K562 (cell line): ENCODE measurements around the gene GOLGA2. TPM values are rescaled to one million over a fixed set of nuclear protein-coding genes. Genes with fewer than 3 reads are reported as not detected.

ENCODE experiments used
- ATF7 ChIP-seq: fragments of 450-650 bp; IDR thresholded peaks from 2 replicates; pipeline ENCODE4 v1.7.1; 2014; ENCODE audit warnings: mild to moderate bottlenecking, moderate library complexity
- CCNT2 ChIP-seq: IDR thresholded peaks from 2 replicates; pipeline ENCODE4 v1.6.1; 2011; ENCODE audit warnings: borderline replicate concordance, low read depth, mild to moderate bottlenecking, moderate library complexity, mixed read lengths, low read length; ENCODE audit not compliant: insufficient read length; ENCODE audit errors: extremely low read depth
- CEBPB ChIP-seq: fragments of 450-650 bp; IDR thresholded peaks from 2 replicates; pipeline ENCODE4 v1.6.1; 2016; ENCODE audit warnings: missing genetic modification characterization, missing compliant biosample characterization
- ESRRA ChIP-seq: fragments of 450-650 bp; IDR thresholded peaks from 2 replicates; pipeline ENCODE4 v1.6.1; 2014; ENCODE audit warnings: low read depth, mild to moderate bottlenecking, moderate library complexity, borderline replicate concordance
- GATAD2B ChIP-seq: fragments of 450-650 bp; IDR thresholded peaks from 2 replicates; pipeline ENCODE4 v1.6.1; 2017; ENCODE audit warnings: mild to moderate bottlenecking, borderline replicate concordance
- HDAC2 ChIP-seq: fragments of 450-650 bp; IDR thresholded peaks from 2 replicates; pipeline ENCODE4 v1.6.1; 2016; ENCODE audit warnings: mild to moderate bottlenecking
- NCOA4 ChIP-seq: fragments of 450-650 bp; IDR thresholded peaks from 2 replicates; pipeline ENCODE4 v1.6.1; 2018; ENCODE audit warnings: mild to moderate bottlenecking; ENCODE audit not compliant: partially characterized antibody
- NFE2L1 ChIP-seq: fragments of 450-650 bp; IDR thresholded peaks from 2 replicates; pipeline ENCODE4 v1.6.1; 2016; ENCODE audit warnings: missing genetic modification characterization, low read depth, mild to moderate bottlenecking, missing compliant biosample characterization, moderate library complexity, borderline replicate concordance
- SMARCA5 ChIP-seq: fragments of 450-650 bp; IDR thresholded peaks from 2 replicates; pipeline ENCODE4 v1.6.1; 2016
- ZFPM2 ChIP-seq: fragments of 250-450 bp; sonication (Bioruptor Pico); IDR thresholded peaks from 2 replicates; pipeline ENCODE4 v1.5.1; 2022; ENCODE audit warnings: mild to moderate bottlenecking
- ZNF407 ChIP-seq: fragments of 450-650 bp; IDR thresholded peaks from 2 replicates; pipeline ENCODE4 v1.6.1; 2016; ENCODE audit warnings: low read depth
- ZNF586 ChIP-seq: fragments of 450-650 bp; formaldehyde crosslinking; conservative IDR thresholded peaks from 2 replicates; pipeline ENCODE4 v1.4.0; 2020; ENCODE audit warnings: mild to moderate bottlenecking, moderate library complexity
- polyA plus RNA-seq, 8 experiments: library from polyadenylated mRNA; depleted of rRNA in 4 of 8; stranded (reverse) in 5 of 8; unstranded in 3 of 8; fragments of >200 nt; fragmentation: Nextera tagmentation in 2 of 8; fragmentation: Illumina TruSeq in 1 of 8; extraction: Ambion mirVana in 2 of 8; extraction: Trizol in 1 of 8; gene quantifications; 2 replicates each; pipeline versions ENCODE4 v1.2.1 to v1.2.3, GENCODE V29; 2011 to 2014; ENCODE audit warnings: inconsistent platforms in 1 of 8, missing spikeins in 1 of 8
- total RNA-seq, 7 experiments: library from RNA; depleted of rRNA in 6 of 7; stranded (reverse); fragments of >200 nt in 6 of 7; fragmentation: Illumina TruSeq in 2 of 7; extraction: Trizol in 2 of 7; gene quantifications; 2 replicates each; pipeline versions ENCODE4 v1.2.1 to v1.2.3, GENCODE V29; 2011 to 2021; ENCODE audit warnings: low replicate concordance in 1 of 7

The GOLGA2 gene
- total and polyA plus RNA-seq, 9 of the 15 experiments (the other 6 are each of a cell fraction or from before 2014, with no cell fraction given), result 15.7 to 138 (median 76.0) TPM

- TF ChIP-seq HDAC2 (peak; percentile 95), ZNF586 (CRISPR knock-in tag) (no peak), NFE2L1 (no peak), CCNT2 (no peak), ZNF407 (no peak), SMARCA5 (peak; percentile 97), CEBPB (tag) (no peak), NCOA4 (peak; percentile 72), ESRRA (no peak), ZFPM2 (no peak), ATF7 (no peak), GATAD2B (no peak)
Measured at GRCh38 chr9:128213746-128214497, 61.9 kb downstream of the GOLGA2 start (continued).
